Activated T-cell treated with anti-CD3 and anti-CD28 coated beads for 24 hours (primary cell): Measurements from ENCODE around the gene SPRR2F.
"Not testable (repeated sequence)": the region's sequence is repeated elsewhere in the genome, so short reads cannot be mapped to it uniquely, and the experiment has no call there.

ENCODE experiments used
- DNase-seq: peaks from one replicate; pipeline ENCODE4 v3.0.0-alpha.2; 2020; ENCODE audit warnings: low read depth

The SPRR2F gene, protein sequence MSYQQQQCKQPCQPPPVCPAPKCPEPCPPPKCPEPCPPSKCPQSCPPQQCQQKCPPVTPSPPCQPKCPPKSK

DNA sequence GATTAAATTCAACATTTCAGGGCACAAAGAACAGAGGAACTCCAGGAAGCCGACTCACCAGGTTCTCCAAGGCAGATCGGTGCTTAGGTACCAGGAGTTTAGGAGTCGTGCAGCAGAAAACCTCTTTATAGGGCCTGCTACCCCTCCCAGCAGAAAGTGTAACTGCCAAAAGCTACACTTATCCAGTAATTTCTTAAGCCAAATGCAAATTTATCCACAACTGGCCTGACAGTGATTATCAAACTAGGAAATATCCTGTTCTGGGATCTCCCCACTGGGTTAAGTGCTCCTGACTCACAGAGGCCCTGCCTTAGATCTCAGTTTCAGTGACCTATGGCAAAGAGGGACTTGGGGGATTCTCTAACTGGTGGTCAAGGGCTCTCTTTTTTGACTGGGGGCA is at the start of gene SPRR2F:
TSS of gene SPRR2F (minus strand) at position 101 of the 400 bp plus-strand sequence. CDS start 783 bp downstream, outside the sequence.
- no peak for DNase-seq

DNA sequence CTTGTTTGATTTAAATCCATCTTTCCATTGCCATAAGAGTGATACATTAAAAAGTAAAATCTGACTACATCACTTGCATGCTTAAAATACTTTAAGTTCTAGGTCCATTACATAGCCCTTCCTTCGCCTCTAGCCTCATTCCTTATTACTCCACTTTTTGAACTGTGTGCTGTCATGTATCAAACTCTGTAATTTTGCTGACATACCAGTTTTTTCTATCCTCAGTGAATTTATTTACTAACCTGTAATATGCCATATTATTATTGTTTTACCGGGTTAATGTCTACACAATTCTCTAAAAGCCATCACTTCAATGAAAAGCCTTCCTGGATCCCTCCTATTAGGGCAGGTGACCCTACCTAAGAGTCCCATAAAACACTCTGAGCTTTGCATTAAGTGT is 42.2 kb upstream of the SPRR2F start:
- DNase-seq, result no peak

DNA sequence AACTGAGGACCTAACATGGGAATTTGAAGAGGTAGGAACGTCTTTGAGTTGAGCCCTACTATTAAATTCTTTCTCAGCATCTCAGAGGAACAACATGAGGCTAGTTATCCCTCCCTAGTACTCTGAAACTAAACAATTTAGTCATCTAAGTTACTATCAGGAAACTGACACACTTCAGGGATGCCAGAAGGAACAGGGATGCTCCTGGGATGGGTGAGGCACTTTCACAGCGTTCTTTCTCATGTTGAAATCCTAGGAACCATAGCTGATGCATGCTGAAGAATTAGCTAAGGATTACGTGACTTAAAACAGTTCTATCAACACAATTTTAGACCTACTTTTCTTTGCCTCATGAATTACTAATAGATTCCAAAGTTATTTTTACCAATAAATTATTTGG is 39.2 kb upstream of the SPRR2F start:
- no peak for DNase-seq

DNA sequence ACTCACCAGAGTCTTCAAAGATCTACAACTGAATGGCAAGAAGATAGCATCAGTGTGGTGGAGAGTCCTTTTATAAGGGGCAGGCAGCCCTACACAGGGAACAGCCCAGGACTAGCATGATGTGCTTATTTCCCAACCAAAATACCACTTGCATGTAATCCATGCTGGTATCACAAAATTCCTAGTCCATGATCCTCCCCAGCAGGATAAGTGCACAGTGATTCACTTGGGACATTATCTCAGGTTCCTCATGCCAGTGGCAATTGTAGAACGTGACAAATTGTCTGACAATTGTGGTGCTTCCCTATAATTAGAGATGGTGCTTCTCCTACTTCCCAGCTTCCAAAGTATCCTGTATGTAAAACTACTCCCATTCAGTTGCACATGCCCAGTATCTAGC is 37.5 kb upstream of the SPRR2F start, which contains the start of gene SPRR2G:
TSS of gene SPRR2G (minus strand) at position 45 of the 400 bp plus-strand sequence. CDS start 780 bp downstream, outside the sequence.
- DNase-seq, result no peak

DNA sequence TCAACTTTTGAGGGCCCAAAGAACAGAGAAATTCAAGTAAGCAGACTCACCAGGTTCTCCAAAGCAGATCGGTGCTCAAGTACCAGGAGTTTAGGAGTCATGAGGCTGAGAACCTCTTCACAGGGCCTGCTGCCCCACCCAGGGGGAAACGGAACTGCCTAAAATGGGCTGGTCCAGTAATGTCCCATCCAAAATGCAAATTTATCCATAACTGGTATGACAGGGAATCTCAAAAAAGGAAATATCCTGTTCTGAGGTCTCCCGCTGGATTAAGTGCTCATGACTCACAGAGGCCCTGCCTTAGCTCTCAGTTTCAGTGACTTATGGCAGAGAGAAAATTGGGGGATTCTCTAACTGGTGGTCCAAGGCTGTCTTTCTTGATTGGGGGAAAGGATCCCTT is 28.1 kb upstream of the SPRR2F start:
- no peak for DNase-seq

DNA sequence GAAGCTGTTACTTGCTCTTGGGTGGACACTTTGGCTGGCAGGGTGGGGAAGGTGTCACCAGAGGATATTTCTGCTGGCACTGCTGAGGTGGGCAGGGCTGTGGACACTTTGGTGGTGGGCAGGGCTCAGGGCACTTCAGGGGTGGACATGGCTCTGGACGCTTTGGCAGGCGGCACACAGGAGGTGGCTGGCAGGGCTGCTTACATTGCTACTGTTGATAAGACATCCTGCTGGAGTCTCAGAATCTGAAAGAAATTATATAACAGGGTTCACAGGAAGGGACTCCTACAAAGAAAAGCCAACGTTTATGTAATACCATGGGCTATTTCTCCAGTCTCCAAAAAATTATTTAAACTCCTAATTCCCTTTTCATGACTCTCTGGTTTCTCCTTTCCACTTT is 27.2 kb upstream of the SPRR2F start:
- DNase-seq, result no peak

DNA sequence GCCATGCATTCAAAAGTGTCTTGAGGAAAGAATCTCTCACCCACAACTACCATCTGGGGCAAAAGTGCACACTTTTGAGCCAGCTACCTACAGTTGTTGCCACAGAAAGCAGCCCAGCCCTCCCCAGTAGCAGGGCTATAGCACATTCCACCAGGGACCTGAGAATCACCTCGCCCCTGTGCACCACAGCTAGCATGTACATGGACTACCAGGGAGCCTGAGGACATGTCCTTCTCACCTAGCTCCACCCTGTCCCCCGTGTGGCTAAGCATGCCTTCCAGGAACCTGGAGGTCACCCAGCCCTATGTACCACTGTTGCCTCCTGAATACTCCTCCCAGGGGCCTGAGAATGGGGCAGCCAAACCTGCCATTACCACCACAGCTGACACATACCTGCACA is 20.4 kb upstream of the SPRR2F start:
- no peak for DNase-seq

DNA sequence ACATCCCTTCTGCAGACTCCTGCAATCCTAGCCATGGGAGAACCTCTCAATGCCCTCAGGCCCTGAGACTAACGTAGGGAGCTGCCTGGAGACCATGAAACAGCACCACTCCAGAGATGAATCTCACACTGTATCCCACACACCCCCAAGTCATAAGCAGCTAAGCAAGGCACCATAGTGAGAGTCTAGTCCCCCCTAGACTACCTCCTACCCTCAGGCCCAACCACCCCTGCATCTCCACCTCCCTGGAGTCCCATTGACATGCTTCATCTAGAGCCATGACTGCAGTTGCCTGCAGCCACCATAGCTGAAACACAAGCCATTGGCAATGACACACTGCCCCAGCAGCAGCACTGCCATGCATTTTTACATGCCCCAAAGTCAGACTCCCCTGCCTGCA is 20.0 kb upstream of the SPRR2F start:
- no peak for DNase-seq

DNA sequence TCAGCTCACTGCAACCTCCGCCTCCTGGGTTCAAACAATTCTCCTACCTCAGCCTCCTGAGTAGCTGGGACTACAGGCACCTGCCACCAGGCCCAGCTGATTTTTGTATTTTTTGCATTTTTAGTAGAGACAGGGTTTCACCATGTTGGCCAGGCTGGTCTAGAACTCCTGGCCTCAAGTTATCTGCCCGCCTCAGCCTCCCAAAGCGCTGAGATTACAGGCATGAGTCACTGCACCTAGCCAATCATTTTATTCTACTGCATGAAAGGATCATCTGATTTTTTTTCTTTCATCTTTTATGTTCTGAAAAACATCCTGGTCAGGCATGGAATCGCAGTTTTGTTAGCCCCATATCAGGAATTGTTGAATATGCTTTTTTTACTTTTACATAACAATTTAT is 15.4 kb upstream of the SPRR2F start:
- DNase-seq, result not testable (repeated sequence)

DNA sequence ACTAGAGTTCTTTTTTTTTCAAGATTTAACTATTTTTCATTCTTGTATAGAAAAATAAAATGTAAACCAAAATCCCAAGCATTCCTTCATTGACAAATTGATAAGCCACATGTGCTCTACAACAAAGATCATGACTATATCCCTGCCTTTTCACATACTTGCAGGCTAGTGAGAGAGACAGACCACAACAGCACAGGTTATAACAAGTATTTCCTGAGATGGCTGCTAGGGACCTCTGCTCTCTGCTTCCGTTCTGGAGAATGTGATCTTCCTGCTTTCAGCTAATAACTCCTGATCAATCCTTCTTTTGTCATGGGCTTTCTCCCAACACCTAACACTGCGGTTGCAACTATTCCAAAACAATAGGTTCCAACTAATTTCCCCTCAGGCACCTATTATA is 14.0 kb upstream of the SPRR2F start:
- no peak for DNase-seq

DNA sequence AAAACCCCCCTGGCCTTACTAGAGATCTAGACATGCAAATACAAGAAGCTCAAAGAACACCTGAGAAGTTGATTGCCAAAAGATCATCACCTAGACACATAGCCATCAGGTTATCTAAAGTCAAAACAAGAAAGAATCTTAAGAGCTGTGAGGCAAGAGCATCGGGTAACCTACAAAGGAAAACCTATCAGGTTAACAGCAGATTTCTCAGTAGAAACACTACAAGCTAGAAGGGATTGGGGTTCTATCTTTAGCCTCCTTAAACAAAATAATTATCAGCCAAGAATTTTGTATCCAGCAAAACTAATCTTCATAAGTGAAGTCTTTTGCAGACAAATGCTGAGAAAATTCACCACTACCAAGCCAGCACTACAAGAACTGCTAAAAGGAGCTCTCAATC is 12.2 kb upstream of the SPRR2F start:
- no peak for DNase-seq

DNA sequence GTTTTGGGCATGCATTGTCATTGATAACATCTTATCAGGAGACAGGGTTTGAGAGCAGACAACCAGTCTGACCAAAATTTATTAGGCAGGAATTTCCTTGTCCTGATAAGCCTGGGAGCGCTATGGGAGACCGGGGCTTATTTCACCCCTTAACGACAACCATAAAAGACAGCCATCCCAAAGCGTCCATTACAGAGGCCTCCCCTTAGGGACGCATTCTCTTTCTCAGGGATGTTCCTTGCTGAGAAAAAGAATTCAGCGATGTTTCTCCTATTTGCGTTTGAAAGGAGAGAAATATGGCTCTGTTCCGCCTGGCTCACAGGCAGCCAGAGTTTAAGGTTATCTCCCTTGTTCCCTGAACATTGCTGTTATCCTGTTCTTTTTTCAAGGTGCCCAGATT is 10.5 kb upstream of the SPRR2F start:
- DNase-seq, result not testable (repeated sequence)

DNA sequence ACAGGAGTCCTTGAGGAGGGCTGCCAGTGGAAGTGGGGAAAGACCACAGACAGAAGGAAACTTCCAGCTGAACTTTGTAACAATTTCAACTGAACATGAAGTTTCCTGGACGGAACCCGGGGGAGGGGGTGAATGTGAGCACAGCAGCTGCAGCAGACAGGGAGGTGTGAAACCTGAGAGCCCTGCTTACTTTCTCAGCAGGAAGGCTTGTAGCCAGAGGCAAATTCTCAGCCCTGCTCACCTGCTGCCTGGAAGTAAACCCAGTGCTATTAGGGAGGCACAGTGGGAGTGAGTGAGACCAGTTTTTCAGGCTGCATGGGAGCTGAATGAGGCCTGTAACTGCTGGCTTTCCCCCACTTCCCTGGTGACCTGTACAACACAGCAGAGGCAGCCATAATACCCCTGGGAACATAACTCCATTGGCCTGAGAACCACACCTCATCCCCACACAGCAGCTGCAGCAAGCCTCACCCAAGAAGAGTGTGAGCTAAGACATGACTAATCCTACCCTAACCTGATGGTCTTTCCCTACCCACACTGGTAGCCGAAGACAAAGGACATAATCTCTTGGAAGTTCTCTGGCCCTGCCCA is 9.6 kb upstream of the SPRR2F start:
- DNase-seq, result no peak

DNA sequence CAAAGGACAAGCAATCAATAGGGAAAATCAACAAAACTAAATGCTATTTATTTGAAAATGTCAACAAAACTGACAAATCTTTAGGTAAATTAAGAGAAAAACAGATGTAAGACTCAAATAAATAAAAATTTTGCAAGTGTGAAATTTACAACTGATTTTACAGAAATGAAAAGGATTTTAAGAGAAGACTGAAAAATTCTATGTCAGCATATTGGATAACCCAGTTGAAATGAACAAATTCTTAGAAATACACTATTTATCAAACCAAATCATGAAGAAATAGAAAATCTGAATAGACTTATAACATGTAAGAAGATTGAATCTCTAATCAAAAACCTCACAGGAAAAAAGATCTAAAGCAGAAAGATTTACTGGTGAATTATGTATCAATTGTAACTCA is 7.6 kb upstream of the SPRR2F start:
- DNase-seq, result no peak

DNA sequence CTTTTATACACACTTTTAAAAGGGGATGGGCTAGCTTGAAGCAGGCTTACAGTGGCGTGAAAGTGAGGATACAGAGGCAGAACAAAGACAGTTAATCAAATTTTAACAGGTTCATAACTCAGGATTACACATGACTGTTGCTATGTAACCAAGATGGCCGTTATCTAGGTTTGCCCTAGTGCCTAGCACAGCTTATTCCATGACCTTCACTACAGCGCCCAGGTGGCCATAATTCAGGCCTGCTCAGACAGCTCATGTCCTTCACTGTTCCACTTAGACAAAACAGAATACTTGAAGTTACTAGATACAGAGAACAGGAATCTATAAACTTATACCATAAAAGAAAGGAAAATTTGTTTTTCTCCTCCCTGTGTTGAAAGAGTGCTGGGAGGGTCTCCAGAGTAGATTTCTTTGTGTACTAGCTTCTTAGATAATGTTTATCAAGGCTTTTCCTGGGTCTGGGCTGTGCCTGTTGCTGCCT is 6.2 kb upstream of the SPRR2F start:
- no peak for DNase-seq

DNA sequence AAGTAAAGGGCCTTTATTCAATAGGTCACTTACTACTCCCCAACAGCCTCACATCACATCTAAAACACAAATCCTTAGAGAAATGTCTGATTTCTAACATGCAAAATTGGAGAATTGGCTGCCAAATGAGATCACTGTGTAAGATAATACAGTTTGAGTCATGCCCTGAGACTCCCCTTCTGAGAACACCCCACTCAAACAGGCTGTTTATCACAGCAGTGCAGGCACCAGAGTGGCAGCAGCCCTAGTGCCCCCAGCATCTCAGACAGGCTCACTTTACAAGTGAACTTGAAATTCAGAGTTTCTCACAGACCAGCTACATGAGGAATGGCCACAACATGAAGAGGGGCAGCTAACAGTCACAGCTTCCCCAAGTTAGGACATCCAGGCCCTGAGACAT is 1.9 kb upstream of the SPRR2F start:
- not testable (repeated sequence) for DNase-seq

DNA sequence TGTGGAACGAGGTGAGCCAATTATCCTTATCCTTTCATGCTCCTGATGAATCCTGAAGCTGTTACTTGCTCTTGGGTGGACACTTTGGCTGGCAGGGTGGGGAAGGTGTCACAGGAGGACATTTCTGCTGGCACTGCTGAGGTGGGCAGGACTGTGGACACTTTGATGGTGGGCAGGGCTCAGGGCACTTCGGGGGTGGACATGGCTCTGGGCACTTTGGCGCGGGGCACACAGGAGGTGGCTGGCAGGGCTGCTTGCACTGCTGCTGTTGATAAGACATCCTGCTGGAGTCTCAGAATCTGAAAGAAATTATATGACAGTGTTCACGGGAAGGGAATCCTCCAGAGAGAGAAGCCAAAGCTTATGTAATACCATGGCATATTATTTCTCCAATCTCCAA is 862 bp downstream of the SPRR2F start:
- not testable (repeated sequence) for DNase-seq

DNA sequence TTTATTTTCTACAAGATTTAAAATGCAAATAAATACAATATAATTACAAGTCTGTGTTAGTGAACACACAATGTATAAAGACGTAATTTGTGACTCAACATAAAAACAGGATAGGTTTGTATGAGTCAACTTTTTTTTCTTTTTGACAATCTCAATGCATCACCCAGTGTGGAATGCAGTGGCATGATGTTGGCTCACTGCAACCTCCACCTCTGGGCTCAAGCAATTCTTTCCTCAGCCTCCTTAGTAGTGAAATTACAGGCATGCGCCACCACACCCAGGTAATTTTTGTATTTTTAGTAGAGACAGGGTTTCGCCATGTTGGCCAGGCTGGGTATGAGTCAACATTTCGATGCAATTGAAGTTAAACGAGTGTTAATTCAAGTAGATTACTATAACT is 13.1 kb downstream of the SPRR2F start:
- no peak for DNase-seq

DNA sequence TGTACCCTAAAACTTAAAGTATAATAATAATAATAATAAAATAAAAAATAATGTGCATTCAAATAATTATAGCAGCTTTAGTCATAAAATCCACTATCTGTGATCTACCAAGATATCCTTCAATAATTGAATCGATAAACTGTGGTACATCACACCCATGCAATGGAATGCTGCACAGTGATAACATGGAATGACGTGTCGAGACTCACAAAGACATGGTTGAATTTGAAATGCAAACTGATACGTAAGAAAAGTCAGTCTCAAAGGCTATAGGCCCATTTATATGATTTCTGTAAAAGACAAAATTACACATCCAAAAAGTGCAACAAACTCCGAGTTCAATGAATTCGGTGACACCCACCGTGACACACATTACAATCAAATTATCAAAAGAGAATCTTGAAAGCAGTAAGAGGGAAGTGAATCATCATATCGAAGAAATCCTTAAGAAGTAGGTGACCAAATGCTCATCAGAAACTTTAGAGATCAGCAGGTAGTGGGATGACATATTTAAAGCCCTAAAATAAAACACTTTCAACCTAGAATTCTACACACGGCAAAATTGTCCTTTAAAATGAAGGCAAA is 13.8 kb downstream of the SPRR2F start:
- no peak for DNase-seq

DNA sequence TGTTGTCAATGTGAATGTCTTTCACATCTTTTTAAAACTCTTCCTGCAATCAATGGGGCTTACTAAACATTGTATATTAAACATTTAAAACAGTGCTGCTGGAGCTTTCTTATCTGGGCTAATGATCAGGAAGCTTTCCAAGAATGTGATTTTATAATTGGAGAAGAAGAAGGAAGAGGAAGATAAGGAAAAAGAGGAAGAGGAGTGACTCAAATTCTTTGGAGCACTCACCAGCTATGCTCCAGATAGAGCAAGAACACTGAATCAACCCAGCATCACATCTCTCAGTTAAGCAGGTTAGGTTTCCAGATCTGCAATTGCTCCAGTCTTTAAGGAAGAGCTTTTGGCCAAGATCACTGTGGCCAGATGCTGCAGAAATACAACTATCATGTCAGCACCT is 17.6 kb downstream of the SPRR2F start:
- DNase-seq, result no peak

DNA sequence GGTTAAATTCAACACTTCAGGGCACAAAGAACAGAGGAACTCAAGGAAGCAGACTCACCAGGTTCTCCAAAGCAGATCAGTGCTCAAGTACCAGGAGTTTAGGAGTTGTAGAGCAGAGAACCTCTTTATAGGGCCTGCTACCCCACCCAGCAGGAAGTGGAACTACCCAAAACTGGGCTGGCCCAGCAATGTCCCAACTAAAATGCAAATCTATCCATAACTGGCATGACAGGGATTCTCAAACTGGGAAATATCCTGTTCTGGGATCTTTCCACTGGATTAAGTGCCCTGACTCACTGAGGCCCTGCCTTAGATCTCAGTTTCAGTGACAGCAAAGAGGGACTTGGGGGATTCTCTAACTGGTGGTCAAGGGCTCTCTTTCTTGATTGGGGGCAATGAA is 18.9 kb downstream of the SPRR2F start, which contains the start of gene SPRR2E:
TSS of gene SPRR2E (minus strand) at position 101 of the 400 bp plus-strand sequence. CDS start 775 bp downstream, outside the sequence.
- no peak for DNase-seq

DNA sequence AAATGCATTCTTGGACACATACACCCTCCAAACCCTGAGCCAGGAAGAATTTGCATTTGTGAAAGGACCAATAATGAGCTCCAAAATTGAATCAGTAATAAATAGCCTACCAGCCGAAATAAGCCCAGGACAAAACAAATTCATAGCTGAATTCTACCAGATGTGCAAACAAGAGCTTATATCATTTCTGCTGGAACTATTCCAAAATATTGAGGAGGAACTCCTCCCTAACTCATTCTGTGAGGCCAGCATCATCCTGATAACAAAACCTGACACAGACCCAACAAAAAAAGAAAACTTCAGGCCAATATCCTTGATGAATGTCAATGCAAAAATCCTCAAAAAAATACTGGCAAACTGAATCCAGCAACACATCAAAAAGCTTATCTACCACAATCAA is 25.7 kb downstream of the SPRR2F start:
- no peak for DNase-seq

DNA sequence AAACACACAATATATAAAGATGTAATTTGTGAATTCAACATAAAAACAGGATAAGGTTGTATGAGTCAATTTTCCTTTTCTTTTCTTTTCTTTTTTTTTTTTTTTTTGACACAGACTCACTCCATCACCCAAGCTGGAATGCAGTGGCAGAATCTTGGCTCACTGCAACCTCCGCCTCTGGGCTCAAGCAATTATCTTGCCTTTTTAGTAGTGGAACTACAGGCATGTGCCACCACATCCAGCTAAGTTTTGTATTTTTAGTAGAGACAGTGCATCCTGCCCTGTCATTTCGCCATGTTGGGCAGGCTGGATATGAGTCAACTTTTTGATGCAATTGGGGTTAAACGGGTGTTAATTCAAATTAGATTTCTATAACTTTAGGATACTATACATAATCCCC is 31.6 kb downstream of the SPRR2F start:
- no peak for DNase-seq
